HuH-7 (cell line): ENCODE results near the gene DTNA.

ENCODE experiments used
- DNase-seq: peaks from one replicate; pipeline ENCODE4 v3.0.0; 2011; ENCODE audit warnings: low spot score

Gene DTNA

DNA sequence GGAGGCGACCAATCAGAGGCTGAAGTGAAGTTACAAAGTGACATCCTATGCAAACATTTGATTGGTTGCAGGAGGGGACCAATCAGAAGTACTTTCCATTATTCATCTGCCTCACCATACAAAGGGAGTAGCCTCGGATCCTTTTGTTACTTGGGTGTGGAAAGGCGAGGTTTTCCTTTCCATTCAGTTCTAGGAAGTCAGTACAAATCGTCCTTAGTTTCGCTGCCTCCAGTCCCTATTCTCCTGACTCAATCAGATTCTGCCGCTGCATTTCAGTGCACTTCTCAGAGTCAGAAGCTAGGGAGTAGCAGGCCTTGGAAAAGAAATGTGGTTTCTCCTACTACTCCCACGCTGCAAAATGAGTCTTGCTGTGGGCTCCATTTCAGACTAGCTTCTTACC lies 149.4 kb downstream of the DTNA start:
- DNase-seq = no peak

DNA sequence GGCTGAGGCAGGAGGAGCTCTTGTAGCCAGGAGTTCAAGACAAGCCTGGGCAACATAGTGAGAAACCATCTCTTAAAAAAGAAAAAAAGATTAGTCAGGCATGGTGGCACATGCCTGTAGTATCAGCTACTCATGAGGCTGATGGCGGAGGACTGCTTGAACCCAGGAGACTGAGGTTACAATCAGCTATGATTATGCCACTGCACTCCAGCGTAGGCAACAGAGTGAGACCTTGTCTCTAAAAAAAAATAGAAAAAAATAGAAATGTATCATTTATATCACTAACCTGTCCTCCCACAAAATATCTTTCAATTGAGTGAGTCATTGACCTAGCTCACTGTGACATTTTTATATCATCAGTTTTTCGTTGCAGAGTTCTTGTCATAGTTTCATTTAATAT lies 152.5 kb downstream of the DTNA start:
- DNase-seq = no peak

DNA sequence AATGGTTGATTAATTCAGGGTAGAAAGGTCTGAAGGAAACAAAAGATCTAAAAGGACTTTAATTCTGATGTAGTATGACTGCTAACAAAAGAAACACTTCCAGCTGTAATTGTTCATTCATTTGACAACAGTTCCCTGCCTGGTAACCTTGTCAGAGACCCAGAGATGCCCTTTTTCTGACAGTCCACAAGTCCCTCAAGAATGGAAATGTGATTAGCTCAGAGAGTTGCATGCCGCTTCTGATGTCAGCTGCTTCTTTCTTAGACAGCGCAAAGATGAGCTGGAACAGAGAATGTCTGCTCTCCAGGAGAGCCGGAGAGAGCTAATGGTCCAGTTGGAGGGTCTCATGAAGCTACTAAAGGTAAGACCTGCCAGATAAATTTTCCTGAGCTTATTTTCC lies 153.6 kb downstream of the DTNA start:
- no peak for DNase-seq

DNA sequence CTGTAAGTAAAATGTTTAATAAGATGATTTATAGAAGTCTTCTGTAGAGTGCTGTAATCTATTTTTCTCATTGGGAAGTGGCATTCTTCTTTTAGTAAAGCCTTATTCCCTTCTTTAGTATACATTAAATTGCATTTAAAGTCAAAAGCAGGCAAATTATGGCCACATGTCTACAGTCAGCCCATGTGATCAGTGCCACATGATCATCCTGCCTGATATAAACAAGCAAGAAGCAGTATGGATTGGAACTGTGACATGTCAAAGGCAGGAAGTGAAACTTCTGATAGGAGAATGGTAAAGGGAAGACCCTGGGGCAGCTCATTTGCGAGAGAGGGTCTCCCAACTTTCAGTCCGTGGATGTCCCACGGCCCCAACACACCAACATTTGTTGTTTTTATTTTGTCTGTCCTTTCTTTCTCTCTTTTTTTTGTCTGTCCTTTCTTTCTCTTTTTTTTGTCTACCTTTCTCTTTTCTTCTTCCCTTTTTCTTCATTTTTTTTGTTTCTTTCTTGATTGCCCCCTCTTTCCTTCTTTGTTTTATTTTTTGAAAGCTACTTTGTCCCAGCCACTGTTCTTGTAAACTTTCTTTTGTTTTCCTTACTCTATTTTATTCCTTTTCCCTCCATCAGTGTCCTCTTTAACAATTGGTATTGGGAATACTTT lies 154.9 kb downstream of the DTNA start:
- DNase-seq = no peak

DNA sequence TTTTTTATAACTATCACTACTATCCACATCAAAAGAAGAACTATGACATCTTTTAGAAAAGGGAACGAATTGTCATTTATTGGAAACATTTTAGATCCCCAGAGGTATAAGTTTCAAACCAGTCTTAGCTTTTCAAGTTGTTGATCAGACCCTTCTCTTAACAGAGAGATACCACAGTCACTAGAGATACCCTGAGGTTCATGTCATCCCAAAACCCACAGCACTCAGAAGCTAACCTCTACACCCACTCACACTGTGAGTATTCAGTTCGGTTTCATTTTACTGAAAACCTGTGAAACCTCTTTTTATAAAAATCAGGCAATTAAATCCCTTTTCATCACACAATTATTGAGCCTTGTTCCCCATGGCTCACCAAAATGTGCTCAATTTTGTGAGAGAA lies 156.2 kb downstream of the DTNA start:
- no peak for DNase-seq

DNA sequence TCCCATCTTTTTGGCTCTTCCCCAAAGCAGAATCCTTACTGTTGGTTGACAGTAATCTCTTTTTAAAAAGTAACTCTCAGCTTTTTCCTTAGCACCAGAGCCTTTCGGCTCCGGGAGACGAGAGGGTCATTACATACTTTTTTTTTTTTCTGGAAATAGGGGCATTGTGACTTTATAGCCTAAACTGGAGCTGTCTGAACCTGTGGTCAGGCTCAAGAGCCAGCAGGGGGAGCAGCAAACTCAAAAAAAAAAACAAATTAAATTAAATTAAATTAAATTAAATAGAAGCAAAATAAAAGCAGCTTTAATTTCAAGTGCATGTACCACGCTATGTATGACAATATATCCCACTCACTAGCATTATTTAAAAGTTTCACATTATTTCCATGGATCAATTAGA lies 156.6 kb downstream of the DTNA start:
- no peak for DNase-seq

DNA sequence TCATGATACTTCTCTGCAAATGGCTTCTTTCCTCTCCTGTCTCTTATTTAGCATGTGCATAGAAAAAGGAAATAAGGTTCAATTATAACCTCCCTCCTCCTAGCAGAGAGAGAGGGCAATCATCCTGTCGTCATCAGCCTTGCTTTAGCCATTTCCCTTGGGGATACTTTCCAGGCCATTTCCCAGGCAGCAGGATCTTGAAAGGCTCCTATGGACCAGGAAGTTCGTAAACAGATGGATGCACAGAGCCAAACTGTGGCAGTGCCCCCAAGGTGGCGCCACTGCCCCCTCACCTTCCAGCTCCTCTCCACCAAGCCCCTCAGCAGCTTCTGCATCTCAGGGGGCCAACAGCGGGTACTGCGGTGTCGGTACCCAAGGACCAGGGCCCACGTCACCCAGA lies 157.4 kb downstream of the DTNA start:
- DNase-seq = peak; percentile 12

DNA sequence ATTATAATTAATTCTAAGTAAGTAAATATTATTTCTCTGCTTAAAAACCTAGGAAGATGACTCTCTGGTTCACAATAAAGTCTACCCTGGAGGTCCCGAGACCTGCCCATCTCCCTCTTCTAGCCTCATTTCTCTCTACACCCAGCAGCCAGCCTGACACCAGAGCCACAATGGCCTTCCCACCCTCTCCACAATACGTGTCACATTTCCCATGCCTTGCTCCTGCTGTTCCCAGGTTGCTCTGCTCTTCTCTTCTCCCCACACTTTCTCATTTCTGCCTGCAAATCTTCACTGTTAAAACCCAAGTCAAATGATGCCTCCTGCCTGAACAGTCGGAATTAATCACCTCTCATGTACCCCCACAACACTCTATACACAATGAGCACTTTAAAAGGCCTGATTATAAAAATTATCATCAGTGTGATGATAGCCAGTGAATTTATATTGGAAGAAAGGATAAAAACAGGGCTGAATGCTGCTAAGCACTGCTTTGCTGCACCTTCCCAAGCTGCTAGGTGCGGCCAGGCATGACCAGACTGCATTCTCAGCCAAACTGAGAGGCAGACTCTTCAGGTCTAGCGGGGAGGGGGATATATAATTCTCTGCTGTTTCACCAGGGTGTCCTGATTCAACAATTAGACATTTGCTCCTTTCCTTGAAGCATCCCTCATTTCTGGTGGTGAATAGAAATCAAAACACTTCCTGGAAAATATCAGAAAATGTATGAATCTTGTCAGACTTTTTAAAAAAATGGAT lies 160.6 kb downstream of the DTNA start:
- no peak for DNase-seq

DNA sequence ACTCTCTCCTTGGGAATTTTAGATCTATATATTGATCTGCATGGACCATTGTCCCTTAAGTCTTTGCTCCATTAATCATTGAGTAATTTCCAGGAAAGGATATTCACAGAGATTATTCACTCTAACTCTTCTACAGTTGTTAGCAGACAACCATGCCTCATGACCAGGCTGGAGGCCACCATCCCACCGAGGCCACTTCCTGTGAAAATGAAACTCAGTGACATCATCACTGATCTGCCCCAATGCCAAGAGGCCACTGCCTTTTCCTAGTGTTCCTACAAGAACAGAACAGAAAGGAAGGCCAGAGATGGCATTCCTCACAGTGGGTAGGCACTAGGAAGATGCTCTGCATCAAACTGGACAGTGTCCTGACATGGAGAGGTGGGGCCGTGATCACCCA lies 161.3 kb downstream of the DTNA start:
- DNase-seq = no peak

DNA sequence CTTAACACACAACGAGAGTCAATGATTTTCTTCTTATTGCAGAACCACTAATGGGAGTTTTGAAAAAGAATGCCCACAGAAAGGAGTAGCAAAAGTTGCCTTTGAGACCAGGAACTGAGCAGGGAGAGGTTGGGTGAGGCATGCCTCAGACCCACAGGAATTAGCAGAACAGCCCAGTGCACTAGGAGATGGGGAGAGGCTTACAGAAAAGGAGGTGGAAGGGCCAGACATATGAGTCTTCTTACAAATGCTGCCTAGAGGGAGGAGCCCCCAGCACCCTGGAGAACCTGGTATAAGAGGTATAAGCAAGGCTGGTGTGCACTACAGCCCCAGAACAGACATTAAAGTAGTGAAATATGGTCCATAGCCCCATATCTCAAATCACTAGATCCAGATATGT lies 162.0 kb downstream of the DTNA start:
- DNase-seq = no peak

DNA sequence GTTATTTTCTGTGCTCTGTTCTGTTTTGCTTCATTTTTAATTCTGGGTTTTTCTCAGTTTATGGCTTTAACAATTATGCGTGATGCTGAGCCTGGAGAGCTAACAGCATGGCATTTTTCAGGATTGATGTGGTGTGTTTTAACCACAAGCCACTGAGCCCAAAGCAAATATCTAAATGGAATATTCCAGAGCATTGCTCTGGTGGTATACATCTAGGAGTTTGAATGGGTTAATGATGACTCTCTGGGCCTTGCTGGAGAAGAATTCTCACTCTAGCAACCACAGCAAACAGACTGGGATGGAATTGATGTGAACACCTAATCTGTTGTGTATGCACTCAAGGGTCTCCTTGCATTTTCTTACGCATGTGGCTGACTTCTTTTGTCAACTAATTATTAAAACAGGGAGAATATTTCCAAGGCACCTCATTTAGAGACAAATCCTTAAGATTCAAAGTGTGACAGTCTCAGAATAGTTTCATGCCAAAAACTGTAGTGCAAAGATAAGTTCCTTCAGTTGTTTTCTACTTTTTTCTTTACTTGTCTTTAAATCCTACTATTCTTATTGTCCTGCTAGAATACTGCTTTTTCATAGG lies 164.0 kb downstream of the DTNA start:
- no peak for DNase-seq

DNA sequence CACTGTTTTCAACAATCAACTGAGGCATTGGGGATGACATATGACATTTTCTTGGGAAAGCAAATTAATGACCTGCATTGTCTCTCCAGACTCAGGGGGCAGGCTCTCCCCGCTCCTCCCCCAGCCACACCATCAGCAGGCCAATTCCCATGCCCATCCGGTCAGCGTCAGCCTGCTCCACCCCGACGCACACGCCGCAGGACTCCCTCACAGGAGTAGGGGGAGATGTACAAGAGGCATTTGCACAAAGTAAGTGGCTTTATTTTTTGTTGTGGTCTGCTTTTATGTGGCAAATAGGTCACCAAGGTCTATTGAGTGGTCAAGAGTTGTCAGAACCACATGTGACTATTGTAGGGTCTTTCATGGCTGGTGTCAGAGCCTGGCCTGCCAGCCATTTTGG lies 165.1 kb downstream of the DTNA start:
- no peak for DNase-seq

DNA sequence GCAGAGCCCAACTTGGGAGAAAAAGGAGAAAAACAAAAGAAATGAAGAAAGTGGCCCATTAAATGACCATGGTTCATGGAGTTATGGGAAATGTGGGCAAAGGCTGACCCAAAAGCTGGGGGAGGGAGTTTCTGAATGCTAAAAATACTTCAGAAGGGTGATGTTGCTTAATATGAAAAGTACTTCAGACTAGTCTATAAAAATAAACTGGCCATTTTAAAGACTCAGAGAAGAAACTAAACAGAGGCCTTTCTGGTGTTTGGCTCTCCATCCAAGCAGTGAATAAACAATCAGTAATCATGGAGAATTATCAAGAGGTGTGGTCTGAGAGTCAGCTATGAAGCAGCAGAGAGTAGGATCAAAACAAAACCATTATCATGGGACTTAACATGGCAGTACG lies 170.3 kb downstream of the DTNA start:
- DNase-seq = no peak

DNA sequence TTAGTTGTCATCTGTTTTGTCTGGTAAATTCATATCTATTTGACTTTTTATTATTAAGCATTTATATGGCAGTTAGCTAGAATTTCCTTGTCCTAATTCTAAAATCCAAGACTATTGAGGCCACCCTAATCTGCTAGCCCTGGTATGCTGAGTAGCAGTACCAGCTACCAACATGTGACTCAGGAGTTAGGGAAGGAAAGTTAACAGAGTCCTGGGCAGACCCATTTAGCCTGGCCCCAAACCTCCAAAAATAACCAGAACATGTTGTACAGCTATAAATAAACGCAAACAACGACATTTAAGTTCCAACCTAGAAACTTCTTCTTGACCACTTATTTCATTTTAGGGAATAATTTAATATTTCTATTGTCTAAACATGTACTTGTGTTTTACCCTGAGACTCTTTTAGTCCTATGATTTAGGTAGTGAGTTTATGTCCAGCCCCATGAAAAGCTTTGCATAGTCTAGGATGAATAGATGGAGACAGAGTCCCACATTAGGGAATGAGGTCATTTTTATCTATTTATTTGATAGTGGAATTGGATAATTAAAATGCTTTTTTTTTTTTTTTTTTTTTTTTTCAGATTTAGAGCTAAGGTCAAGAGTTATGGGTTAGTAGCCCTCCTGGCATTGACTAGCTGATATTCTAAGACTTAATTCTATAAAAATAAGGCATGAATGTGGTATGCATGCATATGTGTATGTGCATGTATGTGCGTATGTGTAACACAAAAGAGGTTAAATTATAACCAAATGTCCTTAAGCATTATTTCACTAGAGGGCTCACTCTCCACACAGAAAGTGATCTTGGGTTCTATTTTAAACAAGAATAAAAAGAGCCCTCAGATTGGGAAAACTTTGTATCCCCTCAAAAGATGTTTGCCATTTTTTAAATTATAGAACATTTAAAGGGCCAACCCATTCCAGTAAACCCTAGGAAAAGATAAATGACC lies 171.1 kb downstream of the DTNA start:
- peak; percentile 13 for DNase-seq

DNA sequence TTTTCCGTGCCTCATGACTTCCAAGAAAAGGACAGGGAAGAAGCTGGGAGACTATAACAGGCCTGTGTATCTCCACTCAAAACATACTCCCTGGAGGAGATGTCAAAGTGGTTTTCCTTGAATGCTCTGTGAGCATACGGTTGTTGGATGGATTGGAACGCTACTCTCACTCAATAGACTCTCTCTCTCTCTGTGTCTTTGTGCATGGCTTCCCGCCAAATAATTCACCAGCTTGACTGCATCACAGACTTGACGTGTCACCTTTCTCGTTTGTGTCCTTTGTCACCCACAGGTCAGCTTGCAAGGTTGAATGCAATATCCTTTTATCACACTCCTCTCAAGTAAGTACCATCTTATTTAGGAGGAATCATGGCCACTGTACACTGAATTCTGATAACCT lies 174.3 kb downstream of the DTNA start:
- DNase-seq = no peak

DNA sequence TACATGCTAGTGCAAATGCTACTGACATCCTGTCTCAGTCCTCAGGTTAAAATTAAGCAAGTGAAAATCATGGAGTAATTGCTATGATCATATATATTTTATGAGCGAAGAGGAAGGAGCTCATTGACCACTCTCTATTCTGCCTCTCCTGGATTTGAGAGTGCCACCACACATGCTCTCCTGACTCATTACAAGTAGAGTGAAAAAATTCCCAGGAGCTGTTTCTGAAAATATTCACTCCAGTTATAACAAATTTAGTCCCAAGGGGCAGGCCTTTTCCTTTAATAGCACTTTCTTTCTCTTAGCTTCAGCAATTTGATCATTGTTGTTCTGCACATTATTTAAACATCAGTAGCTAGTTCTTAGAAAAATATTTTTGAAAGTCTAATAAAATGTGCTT lies 176.1 kb downstream of the DTNA start:
- DNase-seq = no peak

DNA sequence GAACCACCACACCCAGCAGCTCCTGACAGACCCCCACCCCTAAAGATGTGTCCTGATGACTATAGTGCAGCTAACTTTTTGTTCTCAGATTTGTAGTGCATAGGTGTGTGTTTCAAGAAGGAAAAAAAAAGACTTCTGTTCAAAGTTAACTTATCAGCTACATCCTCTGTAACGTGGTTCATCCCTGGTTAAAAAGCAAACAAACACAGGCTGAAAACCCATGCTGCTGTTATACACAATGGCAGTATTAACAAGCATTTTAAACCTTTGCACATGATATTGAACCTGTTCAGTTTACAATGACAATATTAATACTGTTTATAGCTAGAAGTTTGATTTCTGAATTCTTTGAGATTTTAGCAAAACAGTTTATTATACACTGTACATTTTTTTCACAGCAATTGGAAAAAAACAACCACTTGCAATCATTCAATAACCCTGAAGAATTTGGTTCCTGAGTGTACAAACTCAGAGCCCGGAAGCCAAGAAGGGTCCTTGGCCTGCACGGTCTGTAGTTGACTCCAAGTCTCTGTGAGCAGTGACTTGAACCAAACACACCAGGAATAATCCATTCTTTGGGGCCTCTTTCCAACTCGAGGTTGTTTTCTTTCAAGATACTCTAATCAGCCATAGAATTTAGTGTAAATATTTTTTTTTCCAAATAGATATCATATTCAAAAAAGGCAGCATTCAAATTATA lies 177.9 kb downstream of the DTNA start:
- no peak for DNase-seq

DNA sequence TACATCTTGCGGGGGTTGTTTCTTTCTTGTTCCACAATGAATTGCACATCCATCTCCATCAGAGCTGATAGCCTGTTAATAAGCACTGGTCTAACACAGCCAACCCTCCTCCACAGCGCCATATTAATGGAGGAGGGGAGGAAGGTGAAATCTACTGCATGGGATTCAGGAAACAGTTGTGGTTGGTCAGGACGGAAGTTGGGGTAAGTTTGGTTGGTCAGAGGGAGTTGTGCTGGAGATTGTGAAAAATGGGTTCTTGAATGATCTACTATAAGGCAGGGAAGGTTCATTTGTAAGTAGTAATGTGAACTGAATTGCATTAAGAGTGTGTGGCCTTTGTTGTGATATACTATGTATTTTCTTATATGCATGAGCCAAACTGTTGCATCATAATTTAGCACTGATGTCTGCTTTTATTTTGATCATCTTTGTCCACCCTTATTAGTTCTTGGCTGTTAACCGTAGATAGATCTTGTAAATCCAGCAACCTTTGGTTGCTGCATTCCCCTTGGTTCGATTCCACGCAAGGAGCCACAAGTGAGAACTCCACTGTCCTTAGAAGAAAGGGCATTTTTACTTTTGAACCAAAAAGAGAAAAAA lies 180.5 kb downstream of the DTNA start:
- no peak for DNase-seq

DNA sequence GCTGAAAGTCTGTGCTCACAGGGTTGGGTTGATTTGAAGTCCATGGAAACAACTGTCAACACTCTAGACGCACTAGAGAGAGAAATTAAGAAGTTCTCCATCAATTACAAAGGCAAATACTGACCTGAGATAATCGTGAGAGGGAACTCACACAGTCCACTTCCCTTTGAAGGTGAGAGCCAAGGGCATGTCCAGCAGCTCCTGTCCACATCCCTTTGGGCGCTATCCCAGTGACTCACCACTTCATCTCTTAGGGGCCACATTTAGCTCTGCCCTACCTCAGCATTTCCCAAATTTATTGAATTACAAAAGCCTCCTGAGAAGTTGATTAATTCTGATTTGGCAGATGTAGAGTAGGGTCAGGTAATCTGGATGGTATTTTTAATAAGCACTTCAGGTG lies 182.3 kb downstream of the DTNA start:
- no peak for DNase-seq

DNA sequence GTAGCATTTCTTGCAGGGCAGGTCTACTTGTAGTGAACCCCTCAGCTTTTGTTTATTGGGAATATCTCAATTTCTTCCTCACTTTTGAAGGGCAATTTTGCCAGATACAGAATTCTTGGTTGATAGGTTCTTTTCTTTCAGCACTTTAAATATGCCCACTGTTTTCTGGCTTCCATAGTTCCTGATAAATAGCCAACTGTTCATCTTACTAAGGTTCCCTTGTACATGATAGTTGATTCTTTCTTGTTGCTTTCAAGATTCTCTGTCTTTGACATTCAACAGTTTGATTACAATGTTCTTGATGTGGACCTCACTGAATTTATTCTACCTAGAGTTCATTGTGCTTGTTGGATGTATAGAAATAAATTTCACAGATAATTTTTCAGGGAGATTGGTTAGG lies 183.1 kb downstream of the DTNA start:
- DNase-seq = no peak

DNA sequence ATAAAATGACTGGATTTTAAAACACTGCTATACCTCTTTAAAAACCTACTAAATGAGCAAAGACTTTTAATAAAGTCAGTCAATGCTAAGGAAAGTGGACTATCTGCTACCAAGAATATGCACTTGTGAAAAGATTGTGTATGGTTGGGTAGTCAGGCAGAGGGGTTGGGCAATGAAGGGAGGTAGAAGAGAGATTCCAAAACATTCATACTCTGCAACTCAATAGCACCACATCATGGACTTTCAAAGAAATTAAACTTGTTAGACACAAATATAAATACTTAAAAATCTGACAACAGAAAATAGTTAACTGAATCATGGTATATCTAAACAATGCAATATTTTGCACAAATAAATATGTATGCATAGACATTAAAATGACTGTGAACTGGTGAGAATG lies 191.2 kb downstream of the DTNA start:
- DNase-seq = no peak

DNA sequence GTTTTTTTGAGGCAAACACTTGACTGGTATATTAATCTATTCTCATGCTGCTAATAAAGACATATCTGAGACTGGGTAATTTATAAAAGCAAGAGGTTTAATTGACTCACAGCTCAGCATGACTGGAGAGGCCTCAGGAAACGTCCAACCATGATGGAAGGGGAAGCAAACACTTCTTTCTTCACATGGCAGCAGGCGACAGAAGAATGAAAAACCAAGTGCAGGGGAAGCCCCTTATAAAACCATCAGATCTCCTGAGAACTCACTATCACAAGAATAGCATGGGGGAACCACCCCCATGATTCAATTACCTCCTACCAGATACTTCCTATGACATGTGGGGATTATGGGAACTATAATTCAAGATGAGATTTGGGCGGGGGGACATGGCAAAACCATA lies 194.9 kb downstream of the DTNA start:
- DNase-seq = no peak
